ENCODE results near the gene UBE2K. TPM values are rescaled to one million over a fixed set of nuclear protein-coding genes. Genes with fewer than 3 reads are reported as not detected.

UBE2K gene
- total and polyA plus RNA-seq, 10 of the 15 experiments (the other 5 are each of a cell fraction or from before 2014, with no cell fraction given) = 17.0 to 141 (median 75.5) TPM

- no peak for FAIRE-seq
- Histone ChIP-seq H3K27ac (ENCODE audit: control insufficient read depth, insufficient read depth) (no peak overlapping the region), H3K9me3 (replicated peaks; ENCODE audit: control insufficient read depth, insufficient read depth, low read length) (no peaks in the 10 kb centered on the region), H3K79me2 (ENCODE audit: control insufficient read depth, insufficient read depth, low read length) (no peaks in the 10 kb centered on the region), H2AFZ (ENCODE audit: control insufficient read depth, low read depth, low read length) (no peak overlapping the region), H3K36me3 (ENCODE audit: control insufficient read depth in 2 of 2, insufficient read depth in 2 of 2, low read length in 1 of 2) (peaks cover 0 to 5% of the 10 kb centered on the region in 2 experiments; a peak in 1 of 4 replicates), H3K4me1 (ENCODE audit: control insufficient read depth, insufficient read depth, low read length) (no peaks in the 10 kb centered on the region), H3K4me3 (no peak overlapping the region), H3K4me2 (ENCODE audit: control insufficient read depth, insufficient read depth) (no peak overlapping the region), H3K27me3 (replicated peaks in 1 of 2; ENCODE audit: control insufficient read depth in 2 of 2, insufficient read depth in 2 of 2, low read length in 1 of 2) (no peaks in the 10 kb centered on the region), H4K20me1 (ENCODE audit: control insufficient read depth, insufficient read depth) (no peaks in the 10 kb centered on the region), H3K9ac (ENCODE audit: control insufficient read depth, insufficient read depth, low read length) (no peak overlapping the region)
- in situ Hi-C loops (cut with MboI) = no loop called here
- DNase-seq (ENCODE audit: low read depth, low spot score) = no peak
- ChIA-PET RAD21 (ENCODE audit: unreplicated experiment) (no interaction called here), POLR2A (no interaction called here), SMC1A (ENCODE audit: uncharacterized antibody, unreplicated experiment) (no interaction called here), CTCF (interaction anchor here (0.9 kb wide), 1 partner anchor 662 kb away, joined by 3 read pairs; no protein-coding TSS in a partner anchor)
- intact Hi-C loops (cut with micrococcal nuclease; ENCODE audit: unreplicated experiment) = no loop called here
- ATAC-seq = no peak
- BruUV-seq (replicated peaks) = no TSS peak
- TF ChIP-seq CREM (IDR thresholded peaks at IDR 0.05; ENCODE audit: low read depth) (no peak), REST (IDR thresholded peaks at IDR 0.05; ENCODE audit: low read depth, low read length) (no peak), SIX5 (IDR thresholded peaks at IDR 0.05; ENCODE audit: low read depth, low read length, severe bottlenecking) (no peak), ZNF687 (IDR thresholded peaks at IDR 0.05) (no peak), CUX1 (IDR thresholded peaks at IDR 0.05; ENCODE audit: insufficient replicate concordance, low read depth, low read length) (no peak), NR2F1 (conservative IDR thresholded peaks at IDR 0.05) (no peak), MYB (IDR thresholded peaks at IDR 0.05; ENCODE audit: borderline replicate concordance, low read depth, low read length) (no peak), CBX5 (IDR thresholded peaks at IDR 0.05; ENCODE audit: low read depth) (no peak), CBFB (IDR thresholded peaks at IDR 0.05; ENCODE audit: low read depth) (no peak)
These were observed 124.7 kb downstream of the UBE2K start for GRCh38 chr4:39822662-39823061.
